GM18858 (cell line): Measurements from ENCODE around the gene FXYD7.
"Not testable (repeated sequence)": the region's sequence is repeated elsewhere in the genome, so short reads cannot be mapped to it uniquely, and the experiment has no call there.

Source experiments
- ATAC-seq: cut with Tn5 transposase; IDR thresholded peaks from one replicate; pipeline ENCODE4 v1.9.1; 2021; ENCODE audit not compliant: unreplicated experiment

Gene FXYD7

DNA sequence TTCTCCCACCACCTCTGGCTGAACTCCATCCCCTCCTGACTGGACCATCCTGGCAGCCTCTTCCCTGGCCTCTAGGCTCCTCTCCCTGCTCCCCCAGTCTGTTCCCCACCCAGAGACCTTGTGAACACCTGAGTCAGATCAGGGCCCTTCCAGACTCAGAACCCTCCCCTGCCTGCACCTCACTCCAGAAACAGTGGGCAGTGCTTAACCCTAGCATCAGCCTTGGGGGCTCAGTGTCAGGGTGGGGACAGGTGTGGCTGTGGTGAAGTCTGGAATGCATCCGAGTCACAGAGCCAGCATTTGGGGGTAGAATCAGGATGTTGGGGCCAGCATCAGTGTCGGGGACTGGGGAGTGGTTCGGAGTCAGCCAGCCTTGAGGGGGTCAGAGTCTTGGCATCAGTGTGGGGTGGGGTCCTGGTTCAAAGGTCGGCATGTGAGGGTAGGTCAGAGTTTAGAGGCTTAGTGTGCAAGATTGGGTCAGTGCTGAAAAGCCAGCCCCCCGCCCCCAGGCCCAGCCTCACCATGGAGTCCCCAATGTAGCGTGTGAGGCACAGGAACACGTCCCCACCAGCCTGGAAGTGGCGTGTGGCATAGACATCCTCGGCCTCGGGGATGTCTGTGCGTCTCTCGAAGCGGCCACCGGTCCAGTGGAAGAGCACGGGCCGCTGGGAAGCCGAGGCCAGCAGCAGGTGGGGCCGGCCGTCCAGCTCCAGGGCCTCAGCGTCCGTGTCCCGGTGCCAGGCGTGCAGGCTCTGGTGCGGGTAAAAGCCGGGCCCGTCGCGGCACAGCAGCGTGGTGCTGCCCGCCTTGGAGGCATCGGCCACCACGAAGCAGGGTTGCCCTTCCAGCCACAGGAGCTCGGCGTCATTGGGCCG lies 17.1 kb upstream of the FXYD7 start:
- no peak for ATAC-seq

DNA sequence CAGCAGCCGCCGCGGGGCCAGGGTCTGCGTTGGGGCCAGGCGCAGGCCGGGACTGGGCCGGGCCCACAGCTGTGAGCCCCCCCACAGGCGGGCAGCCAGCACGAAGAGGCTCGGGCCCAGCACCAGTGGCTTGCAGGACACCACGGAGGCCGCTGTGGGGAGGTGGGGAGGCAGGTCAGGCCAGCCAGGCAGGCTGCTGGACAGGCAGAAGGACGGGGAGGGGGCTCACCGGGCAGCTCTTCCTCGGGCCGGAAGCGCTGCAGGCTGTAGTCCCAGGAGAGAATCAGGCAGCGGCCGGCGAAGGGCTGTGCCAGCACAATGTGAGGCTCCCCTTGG lies 16.5 kb upstream of the FXYD7 start:
- ATAC-seq = no peak

DNA sequence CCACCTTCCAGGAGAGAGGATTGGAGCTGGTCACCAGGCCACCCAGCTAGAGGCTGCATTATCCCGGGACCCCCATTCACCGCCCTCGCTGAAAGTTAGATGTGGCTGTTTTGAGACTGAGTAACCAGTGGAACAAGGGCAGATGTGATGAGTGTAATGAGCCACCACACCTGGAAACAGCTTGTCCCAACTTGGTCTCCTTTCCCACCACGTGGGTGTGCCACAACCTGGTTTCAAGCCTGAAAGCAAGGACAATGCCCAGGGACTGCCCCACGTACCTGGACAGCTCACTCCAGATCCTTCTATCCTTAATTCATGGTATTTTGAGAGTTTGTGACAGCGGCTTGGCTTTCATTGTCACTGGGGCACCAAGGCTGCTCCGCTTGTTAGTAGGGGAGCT lies 15.2 kb upstream of the FXYD7 start:
- no peak for ATAC-seq

DNA sequence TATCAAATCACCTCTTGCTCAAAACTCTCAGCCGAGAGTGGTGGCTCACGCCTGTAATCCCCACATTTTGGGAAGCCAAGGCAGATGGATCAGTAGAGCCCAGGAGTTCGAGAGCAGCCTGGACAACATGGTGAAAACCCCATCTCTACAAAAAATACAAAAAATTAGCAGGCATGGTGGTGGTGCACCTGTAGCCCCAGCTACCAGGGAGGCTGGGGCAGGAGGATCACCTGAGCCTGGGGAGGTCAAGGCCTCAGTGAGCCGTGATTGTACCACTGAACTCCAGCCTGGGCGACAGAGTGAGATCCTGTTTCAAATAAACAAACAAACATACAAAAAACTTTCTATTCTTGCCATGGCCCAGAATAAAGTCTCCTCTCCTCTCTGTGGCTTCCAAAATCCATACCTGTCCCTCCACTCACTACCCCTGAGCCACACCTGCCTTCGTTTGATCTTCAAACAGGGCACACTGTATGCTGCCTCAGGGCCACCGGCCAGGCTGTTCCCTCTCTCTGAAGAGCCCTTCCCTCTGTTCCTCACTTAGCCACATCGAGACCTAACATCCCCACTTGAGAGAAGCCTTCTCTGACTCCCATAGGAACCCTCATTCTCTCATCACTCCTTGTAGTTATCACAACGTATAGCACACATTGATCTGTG lies 14.5 kb upstream of the FXYD7 start:
- ATAC-seq = no peak

DNA sequence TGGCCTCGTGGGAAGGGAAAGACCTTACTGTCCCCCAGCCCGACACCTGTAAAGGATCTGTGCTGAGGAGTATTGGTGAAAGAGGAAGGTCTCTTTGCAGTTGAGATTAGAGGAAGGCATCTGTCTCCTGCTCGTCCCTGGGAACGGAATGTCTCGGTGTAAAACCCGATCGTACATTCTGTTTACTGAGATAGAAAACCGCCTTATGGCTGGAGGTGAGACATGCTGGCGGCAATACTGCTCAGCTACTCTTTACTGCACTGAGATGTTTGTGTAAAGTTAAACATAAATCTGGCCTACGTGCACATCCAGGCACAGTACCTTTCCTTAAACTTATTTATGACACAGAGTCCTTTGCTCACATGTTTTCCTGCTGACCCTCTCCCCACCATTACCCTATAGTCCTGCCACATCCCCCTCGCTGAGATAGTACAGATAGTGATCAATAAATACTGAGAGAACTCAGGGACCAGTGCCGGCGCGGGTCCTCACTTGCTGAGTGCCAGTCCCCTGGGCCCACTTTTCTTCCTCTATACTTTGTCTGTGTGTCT lies 13.3 kb upstream of the FXYD7 start:
- not testable (repeated sequence) for ATAC-seq

DNA sequence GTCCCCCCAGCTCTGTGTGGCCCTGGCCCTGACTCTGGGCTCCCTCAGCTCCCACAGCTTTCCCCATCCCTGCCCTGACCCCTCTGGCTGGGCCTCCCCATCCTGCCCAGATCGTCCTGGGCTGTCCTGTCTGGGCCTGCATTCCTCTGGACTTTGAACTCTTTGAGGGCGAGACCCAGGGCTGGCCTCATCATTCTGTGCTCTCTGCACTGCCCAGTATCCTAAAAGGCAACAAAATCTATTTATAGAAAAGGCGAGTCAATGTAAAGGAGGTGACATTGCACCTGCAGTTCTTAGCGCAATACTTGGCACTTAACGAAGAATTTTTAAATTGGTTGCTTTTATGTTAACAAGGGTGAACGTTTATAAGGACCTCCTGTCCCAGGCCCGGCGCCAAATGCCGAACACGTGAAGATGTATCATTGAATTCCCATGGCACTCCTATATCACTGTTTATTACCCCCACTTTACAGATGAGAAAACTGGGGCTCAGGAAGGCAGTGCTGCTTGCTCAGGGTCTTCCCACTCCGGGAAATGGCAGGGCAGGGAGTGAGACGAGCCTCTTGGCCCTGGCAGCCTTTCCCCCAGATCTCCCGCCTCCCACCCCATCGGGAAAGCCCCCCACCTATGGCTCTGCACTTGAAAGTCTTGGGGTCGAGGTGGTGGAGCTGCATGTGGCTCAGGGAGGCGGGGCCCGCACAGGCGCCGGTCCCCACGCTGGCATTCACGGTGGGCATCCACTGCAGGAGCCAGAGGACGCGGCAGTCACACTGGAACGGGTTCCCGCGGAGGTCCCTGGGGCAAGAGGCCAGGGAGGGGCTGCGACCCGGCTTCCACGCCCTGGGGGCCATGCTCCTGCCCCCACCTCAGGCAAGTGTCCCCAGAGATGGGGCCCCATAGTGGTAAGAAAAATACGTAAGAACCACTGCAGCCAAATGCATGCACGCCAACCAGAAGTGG lies 12.0 kb upstream of the FXYD7 start:
- no peak for ATAC-seq

DNA sequence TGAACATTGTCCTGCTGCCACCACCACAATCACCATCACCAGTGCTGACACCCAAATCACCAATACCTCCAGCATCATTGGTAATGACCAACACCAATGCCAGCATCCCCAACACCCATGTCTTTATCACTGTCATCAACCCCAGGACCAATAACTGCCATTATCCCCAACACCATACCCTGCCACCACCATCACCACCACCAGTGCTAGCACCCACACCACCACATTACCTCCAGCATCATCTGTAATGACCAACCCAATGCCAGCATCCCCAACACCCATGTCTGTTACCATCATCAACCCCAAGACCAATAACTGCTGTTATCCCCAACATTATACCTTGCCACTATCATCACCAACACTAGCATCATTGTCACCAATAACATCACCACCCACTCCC lies 10.8 kb upstream of the FXYD7 start:
- ATAC-seq = no peak

DNA sequence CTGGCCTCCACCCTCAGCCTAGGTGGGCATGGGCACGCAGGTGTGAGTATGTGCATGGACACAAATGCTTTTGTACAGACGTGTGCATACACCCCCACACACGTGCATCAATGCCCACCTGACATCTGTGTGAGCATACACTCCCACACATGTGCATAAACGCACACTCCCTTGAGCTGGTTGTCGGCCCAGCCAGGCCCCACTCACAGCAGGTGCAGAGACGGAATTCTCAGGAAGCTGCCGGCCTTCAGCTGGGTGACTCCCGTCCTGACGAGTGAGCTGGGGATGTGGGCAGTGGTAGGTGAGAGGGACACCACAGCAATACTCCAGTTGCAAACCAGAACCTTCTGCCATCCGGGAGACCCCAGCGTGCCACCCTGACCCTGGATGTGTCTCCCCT lies 9.2 kb upstream of the FXYD7 start:
- ATAC-seq = no peak

DNA sequence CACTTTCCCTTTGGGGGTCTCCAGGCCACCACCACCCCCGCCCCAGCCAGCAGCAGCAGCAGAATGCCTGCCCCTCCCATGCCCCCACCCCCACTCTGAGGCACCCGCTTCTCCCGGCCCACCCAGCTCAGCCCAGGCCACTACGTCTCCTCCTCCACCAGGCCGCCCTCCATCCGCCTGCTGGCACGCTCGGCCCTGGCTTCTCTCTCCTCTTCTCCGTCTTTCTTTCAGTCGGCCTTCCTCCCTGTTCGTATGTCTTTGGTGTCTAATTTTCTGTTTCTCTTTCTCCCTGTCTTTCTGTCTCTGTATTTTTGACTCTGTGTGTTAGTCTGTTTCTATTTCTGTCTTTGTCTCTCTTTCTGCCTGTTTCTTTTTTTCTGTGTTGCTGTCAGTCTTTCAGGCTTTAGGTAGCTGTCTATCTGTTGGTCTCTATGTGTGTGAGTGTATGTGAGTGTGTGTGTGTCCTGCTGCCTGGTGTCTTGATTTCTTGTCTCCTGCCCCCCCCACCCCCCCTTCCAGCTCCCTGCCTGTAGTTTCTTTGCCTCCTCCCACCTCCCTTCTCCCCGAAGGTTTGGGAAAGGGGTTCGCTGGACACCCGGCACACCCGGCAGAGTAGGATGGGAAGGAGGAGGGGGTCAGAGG lies 8.3 kb upstream of the FXYD7 start, which contains the start of gene LGI4:
LGI4 (minus strand) TSS at position 459 of the 642 bp plus-strand sequence; CDS start at position 80, 379 bp downstream.
- no peak for ATAC-seq

DNA sequence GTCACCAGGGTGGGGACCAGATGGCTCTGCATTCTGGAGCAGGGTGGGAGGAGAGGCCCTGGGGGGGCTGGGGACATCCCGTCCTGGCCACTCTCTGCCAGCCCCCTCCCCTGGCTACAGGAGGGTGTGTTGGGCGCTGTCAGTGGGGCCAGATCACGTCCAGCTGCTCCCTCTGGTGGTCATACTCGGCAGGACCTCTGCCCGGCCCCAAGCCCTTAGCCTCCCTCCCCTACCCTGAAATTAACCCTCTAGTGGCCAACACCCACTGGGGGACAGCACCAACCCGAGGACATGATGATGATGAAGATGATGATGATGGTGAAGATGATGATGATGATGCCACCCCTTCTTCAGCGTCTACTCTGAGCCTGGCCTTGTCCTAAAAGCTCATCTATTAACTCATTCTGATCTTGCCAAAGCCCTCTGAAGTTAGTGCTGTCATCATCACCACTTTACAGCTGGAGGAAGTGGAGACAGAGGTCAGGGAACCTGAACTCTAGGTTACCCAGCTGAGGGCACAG lies 7.6 kb upstream of the FXYD7 start:
- no peak for ATAC-seq

DNA sequence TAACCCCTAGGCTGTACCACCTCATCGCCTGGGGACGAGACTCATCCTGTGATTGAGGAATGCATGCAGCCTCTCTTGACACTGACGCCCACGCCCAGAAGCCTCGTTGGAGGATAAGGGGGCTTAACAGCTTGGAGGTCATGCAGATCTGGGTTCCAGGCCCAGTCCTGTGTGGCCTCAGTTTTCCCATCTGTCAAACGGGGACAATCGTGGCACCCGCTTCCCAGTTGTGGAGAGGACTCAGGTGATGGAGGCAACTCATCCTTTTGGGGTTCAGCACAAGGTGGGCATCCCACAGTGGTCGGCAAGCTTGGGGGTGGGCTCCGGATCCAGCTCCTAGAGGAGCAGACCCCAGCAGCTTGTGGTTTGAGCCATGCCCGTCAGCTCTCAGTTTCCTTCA lies 6.8 kb upstream of the FXYD7 start:
- no peak for ATAC-seq

DNA sequence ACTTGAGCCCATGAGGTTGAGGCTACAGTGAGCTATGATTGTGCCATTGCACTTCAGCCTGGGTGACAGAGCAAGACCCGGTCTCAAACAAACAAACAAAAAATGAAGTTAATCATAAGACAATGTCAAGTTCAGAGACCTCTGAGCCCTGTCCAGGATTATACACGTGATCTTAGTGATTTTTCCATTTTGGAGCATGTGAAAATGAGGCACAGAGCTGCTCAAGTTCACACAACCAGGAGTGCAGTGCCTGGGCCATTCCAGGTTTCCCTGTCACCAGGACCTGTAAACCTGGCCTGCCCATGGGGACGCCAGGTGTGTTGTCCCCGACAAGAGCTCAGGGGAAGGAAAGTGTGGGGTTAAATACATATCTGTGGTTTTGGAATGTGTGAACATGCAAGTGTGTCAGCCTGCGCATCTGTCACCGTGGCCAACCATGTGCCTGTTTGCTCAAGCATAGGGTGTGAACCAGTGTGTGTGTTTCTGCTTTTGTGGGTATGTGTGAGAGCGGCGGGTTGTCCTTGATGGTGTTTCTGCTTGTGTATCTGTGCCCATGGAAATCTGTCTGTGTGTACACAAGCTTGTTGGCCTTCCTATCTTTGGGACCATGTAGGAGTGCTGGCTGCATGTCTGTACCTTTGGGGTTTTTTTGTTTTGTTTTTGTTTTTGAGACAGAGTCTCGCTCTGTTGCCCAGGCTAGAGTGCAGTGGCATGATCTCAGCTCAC lies 5.9 kb upstream of the FXYD7 start:
- ATAC-seq = no peak

DNA sequence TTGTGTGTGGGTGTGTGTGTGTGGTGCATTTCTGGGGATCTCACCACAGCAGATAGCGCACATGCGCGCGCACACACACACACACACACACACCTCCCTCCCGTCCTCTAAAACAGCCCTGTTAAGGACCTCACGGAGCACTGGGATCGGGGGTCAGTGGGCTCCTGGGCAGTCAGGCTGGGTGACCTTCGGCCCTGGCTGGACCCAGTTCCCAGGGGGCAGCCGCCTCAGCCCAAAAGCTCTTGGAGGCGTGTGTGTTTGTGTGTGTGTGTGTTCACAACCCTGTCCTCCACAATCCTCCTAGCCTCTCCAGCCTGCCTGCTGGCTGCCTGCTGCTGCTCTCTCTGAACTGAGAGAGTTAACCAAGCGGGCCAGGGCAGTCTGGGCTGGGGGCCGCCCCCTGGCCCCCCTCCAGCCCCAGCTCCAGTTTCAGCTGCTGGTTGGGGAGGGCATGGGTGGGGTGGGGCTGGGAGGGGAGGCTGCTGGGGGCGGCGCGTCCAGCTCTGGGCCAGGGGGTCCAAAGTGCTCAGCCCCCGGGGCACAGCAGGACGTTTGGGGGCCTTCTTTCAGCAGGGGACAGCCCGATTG lies 4.7 kb upstream of the FXYD7 start, which contains the start of gene FXYD1:
FXYD1 (plus strand) TSS at position 520 of the 588 bp plus-strand sequence. CDS start 1,256 bp downstream, outside the sequence.
- no peak for ATAC-seq

DNA sequence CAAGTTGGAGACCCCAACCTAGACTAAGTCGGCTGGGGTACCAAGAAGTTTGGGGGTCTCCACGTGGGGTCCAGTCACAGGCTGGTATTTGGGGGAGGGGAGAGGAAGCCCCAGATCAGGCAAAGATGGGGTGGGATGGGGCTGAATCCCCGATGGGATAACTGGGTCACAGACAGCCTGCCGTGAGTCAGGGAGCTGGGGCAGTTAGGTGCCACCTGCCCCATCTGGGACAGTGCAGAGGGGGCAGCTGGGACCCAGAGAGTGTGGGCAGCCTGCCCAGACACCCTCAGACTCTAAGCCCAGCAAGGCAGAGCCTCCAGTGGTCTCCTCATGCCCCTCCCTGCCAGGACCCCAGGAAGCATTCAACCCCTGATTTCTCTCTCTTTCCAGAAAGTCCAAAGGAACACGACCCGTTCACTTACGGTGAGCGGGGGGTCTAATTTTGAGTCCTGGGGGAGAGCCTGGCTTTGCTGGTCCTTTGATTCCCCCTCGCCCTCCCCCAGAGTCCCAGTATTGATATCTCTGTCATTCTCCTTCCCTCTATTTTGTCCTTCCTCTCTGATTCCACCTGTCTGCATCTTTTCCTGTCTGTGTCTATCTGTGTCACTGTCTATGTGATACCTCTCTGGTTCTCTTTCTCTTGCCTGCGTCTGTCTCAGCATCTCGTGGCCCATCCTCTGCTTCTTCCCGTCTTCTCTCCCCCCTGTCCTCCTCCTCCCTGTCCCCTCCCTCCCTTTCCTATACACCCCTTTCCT lies 2.7 kb upstream of the FXYD7 start:
- ATAC-seq = no peak

DNA sequence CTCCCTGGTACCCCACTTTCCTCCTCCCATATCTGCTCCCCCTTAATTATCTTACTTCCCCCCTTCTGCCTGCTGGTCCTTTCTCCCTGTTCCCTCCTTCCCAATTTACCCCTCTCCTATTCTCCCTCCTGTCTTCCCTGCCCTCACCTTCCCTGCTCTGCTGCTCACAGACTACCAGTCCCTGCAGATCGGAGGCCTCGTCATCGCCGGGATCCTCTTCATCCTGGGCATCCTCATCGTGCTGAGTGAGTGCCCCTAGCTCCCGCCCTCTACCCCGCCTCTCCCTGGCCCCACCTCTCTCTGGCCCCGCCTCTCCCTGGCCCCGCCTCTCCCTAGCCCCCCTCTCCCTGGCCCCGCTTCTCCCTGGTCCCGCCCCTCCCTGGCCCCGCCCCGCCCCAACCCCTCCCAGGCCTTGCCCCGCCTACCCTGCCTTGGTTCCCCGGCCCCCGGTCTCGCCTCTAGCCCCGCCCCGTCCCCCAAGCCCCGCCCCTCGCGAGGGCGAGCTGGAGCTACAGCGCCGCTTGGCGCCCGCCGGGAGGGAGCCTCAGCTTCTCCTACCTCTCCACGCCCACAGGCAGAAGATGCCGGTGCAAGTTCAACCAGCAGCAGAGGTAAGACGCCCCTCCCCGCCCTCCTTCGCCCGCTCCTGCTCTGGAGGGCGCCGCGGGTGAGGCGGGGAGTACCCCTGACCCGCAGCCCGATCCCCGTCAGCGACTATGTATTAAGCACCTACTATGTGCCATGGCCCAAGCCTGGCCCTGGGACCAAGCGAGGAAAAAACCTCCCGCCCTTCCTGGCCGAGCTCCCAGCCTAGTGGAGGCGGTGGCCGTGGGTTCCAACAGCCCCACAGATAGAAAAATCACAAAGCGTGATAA lies 1.9 kb upstream of the FXYD7 start:
- ATAC-seq = no peak

DNA sequence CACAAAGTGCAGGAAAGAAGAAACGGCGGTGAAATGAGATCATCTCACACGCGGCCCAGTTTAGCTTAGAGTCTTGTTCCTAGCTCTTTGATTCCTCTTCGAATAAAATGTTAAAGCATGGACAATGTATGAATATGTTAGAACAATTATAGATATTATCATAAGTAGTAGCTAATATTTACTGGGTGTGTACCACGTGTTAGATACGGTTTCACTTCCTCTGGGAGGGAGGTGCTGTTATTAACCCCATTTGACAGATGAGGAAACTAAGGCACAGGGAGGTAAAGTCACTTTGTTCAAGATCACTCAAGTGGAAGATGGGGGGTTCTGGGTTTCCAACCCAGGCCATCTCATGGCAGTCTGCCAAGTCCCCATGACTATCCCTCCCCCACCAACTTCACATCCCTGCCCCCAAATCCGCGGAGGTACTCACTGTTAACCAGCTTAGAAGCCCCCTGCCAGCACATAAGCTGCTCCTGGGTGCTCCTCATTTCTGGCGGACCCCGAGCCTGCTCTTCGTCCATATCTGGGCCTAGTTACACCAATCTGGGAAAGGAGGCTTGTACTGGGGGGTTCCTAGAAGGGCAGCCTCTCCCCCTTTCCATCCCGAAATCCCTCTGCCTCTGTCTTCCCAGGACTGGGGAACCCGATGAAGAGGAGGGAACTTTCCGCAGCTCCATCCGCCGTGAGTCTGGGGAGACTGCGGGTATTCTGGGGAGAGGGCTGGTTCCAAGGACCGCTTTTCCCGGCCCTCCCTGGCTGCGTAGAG lies 1.0 kb upstream of the FXYD7 start:
- ATAC-seq = no peak
